ENCODE measurements around the gene KSR1.

GRCh38 chr17:27553019-27553511 is 96.8 kb downstream of the KSR1 start:
- TF ChIP-seq CTCF (conservative IDR thresholded peaks at IDR 0.05) (no peak), ZFX (IDR thresholded peaks at IDR 0.05) (no peak)
